RWPE2 (cell line): Measurements from ENCODE around the gene TAS2R40.

Source experiments
- ATAC-seq: fragments of 200-7000 bp; cut with Tn5 transposase; 3 replicates; pipeline ENCODE4 v1.9.1; 2021; ENCODE audit warnings: low read depth
- DNase-seq: peaks from one replicate; pipeline ENCODE4 v3.0.0-alpha.2; 2020; ENCODE audit warnings: low spot score
- H3K27ac ChIP-seq: fragments of 450-650 bp; 2 replicates; pipeline ENCODE4 v1.5.1; 2017; ENCODE audit warnings: mild to moderate bottlenecking; ENCODE audit not compliant: poor library complexity, severe bottlenecking
- H3K27me3 ChIP-seq: fragments of 250-450 bp; sonication (Bioruptor Pico); 2 replicates; pipeline ENCODE4 v1.5.1; 2021; ENCODE audit warnings: mild to moderate bottlenecking, moderate library complexity; ENCODE audit not compliant: insufficient read depth, poor library complexity, severe bottlenecking
- H3K36me3 ChIP-seq: fragments of 250-450 bp; sonication (Bioruptor Pico); 2 replicates; pipeline ENCODE4 v1.5.1; 2020; ENCODE audit warnings: low read depth, mild to moderate bottlenecking, moderate library complexity
- H3K4me1 ChIP-seq: fragments of 250-450 bp; sonication (Bioruptor Pico); 2 replicates; pipeline ENCODE4 v1.5.1; 2021; ENCODE audit warnings: mild to moderate bottlenecking, moderate library complexity; ENCODE audit not compliant: insufficient read depth, poor library complexity, severe bottlenecking
- H3K4me3 ChIP-seq: fragments of 250-450 bp; sonication (Bioruptor Pico); 2 replicates; pipeline ENCODE4 v1.5.1; 2021; ENCODE audit warnings: mild to moderate bottlenecking, moderate library complexity; ENCODE audit not compliant: severe bottlenecking
- H3K9me3 ChIP-seq: fragments of 250-450 bp; sonication (Bioruptor Pico); 2 replicates; pipeline ENCODE4 v1.5.1; 2021; ENCODE audit warnings: mild to moderate bottlenecking, moderate library complexity; ENCODE audit not compliant: severe bottlenecking
- TF ChIP-seq, protein P1 (sequence below): fragments of 450-650 bp; IDR thresholded peaks from one replicate; pipeline ENCODE4 v1.5.1; 2017; ENCODE audit warnings: mild to moderate bottlenecking, moderate library complexity; ENCODE audit not compliant: poor library complexity, severe bottlenecking

The TAS2R40 gene

DNA sequence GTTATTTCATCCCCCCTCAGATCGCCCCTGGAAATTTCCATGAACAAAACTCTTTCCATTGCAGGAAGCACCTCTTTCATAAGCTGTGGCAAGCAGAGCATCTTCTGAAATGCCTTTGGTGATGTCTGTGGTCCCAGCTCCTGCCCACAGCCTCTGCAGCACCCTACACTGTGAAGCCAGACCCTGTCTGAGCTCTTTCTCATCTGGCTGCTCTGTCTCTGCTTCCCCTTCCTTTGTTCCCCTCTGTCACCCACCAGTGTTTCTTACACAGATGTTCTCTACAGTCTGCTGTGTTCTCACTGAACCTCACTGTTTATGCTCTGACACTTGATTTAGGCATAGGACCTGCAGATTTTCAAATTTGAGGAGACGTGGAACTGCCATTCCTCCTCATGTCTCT, 40.5 kb upstream of the TAS2R40 start:
- DNase-seq (no peak), ATAC-seq (no peak)
- Histone ChIP-seq H3K36me3 (no peaks in the 10 kb centered on the region), H3K27me3 (no peaks in the 10 kb centered on the region), H3K9me3 (peaks cover 10% of the 10 kb centered on the region), H3K4me3 (no peak overlapping the region), H3K27ac (no peak overlapping the region), H3K4me1 (no peaks in the 10 kb centered on the region)
- TF ChIP-seq, protein P1, sequence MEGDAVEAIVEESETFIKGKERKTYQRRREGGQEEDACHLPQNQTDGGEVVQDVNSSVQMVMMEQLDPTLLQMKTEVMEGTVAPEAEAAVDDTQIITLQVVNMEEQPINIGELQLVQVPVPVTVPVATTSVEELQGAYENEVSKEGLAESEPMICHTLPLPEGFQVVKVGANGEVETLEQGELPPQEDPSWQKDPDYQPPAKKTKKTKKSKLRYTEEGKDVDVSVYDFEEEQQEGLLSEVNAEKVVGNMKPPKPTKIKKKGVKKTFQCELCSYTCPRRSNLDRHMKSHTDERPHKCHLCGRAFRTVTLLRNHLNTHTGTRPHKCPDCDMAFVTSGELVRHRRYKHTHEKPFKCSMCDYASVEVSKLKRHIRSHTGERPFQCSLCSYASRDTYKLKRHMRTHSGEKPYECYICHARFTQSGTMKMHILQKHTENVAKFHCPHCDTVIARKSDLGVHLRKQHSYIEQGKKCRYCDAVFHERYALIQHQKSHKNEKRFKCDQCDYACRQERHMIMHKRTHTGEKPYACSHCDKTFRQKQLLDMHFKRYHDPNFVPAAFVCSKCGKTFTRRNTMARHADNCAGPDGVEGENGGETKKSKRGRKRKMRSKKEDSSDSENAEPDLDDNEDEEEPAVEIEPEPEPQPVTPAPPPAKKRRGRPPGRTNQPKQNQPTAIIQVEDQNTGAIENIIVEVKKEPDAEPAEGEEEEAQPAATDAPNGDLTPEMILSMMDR: no peak

- Histone ChIP-seq H3K36me3 (no peaks in the 10 kb centered on the region), H3K4me1 (no peaks in the 10 kb centered on the region), H3K27ac (no peak within 1 kb of the TSS), H3K4me3 (no peak within 1 kb of the TSS), H3K9me3 (peaks cover 7% of the 10 kb centered on the region), H3K27me3 (no peaks in the 10 kb centered on the region)
- no peak for DNase-seq
- no peak for ATAC-seq
- TF ChIP-seq, protein P1: no peak
These were observed 38.8 kb upstream of the TAS2R40 start, which contains the start of gene TAS2R39 for GRCh38 chr7:143183024-143183423. Gene TAS2R39, plus strand, starts transcription at chr7:143183419. Its CDS starts 0 bp downstream, at chr7:143183419.

- Histone ChIP-seq H3K36me3 (no peaks in the 10 kb centered on the region), H3K4me3 (no peak overlapping the region), H3K27me3 (no peaks in the 10 kb centered on the region), H3K4me1 (no peaks in the 10 kb centered on the region), H3K27ac (no peak overlapping the region), H3K9me3 (no peaks in the 10 kb centered on the region)
- DNase-seq (no peak), ATAC-seq (no peak)
- TF ChIP-seq, protein P1: no peak
These were observed 36.3 kb upstream of the TAS2R40 start for GRCh38 chr7:143185551-143185950.

GRCh38 chr7:143188994-143189393, 32.8 kb upstream of the TAS2R40 start:
- TF ChIP-seq, protein P1: no peak
- Histone ChIP-seq H3K36me3 (no peaks in the 10 kb centered on the region), H3K27ac (no peak overlapping the region), H3K27me3 (no peaks in the 10 kb centered on the region), H3K9me3 (no peaks in the 10 kb centered on the region), H3K4me3 (no peak overlapping the region), H3K4me1 (no peaks in the 10 kb centered on the region)
- DNase-seq: no peak
- no peak for ATAC-seq

GRCh38 chr7:143193880-143194279, 28.0 kb upstream of the TAS2R40 start:
- ATAC-seq (no peak), DNase-seq (no peak)
- TF ChIP-seq, protein P1: no peak
- no peaks in the 10 kb centered on the region for H3K4me1 ChIP-seq
- peaks cover 2% of the 10 kb centered on the region for H3K27me3 ChIP-seq
- H3K36me3 ChIP-seq: no peaks in the 10 kb centered on the region
- no peak overlapping the region for H3K4me3 ChIP-seq
- H3K9me3 ChIP-seq: no peaks in the 10 kb centered on the region
- no peak overlapping the region for H3K27ac ChIP-seq
